Medulla oblongata (tissue), 1 donor: ENCODE measurements around the gene KCNC3.
A peak's percentile ranks its signal among the peaks of the same experiment; 100 is the strongest.

Source experiments
- DNase-seq: peaks from one replicate; pipeline ENCODE4 v3.0.0-alpha.2; 2015; ENCODE audit errors: extremely low spot score

The KCNC3 gene

GRCh38 chr19:50327461-50328223, 1.5 kb downstream of the KCNC3 start:
- no peak for DNase-seq

- no peak for DNase-seq
Measured at GRCh38 chr19:50327013-50327412, 2.2 kb downstream of the KCNC3 start.

GRCh38 chr19:50326101-50326664, 3.0 kb downstream of the KCNC3 start:
- no peak for DNase-seq

- DNase-seq, result peak; percentile 63
Measured at GRCh38 chr19:50325310-50326100, 3.7 kb downstream of the KCNC3 start.

- no peak for DNase-seq
Measured at GRCh38 chr19:50324331-50324730, 4.8 kb downstream of the KCNC3 start.

GRCh38 chr19:50323782-50324133, 5.4 kb downstream of the KCNC3 start:
- no peak for DNase-seq

GRCh38 chr19:50322931-50323781, 6.0 kb downstream of the KCNC3 start:
- DNase-seq, result no peak

- DNase-seq, result no peak
Measured at GRCh38 chr19:50322234-50322633, 6.9 kb downstream of the KCNC3 start.

GRCh38 chr19:50321831-50322230, 7.3 kb downstream of the KCNC3 start:
- DNase-seq, result no peak

- DNase-seq, result no peak
Measured at GRCh38 chr19:50320596-50320995, 8.6 kb downstream of the KCNC3 start.

- no peak for DNase-seq
Measured at GRCh38 chr19:50320051-50320450, 9.1 kb downstream of the KCNC3 start.

GRCh38 chr19:50319156-50319555, 10.0 kb downstream of the KCNC3 start:
- DNase-seq, result no peak

GRCh38 chr19:50318438-50318837, 10.7 kb downstream of the KCNC3 start:
- no peak for DNase-seq

GRCh38 chr19:50317115-50317514, 12.1 kb downstream of the KCNC3 start:
- DNase-seq, result no peak

GRCh38 chr19:50315773-50316448, 13.3 kb downstream of the KCNC3 start:
- no peak for DNase-seq

GRCh38 chr19:50314724-50315708, 14.2 kb downstream of the KCNC3 start:
- no peak for DNase-seq

- no peak for DNase-seq
Measured at GRCh38 chr19:50313812-50314536, 15.2 kb downstream of the KCNC3 start.

- DNase-seq, result no peak
Measured at GRCh38 chr19:50312967-50313811, 16.0 kb downstream of the KCNC3 start.
